T47D (cell line): ENCODE results near the gene EIF4G1.
"Not testable (repeated sequence)": the region's sequence is repeated elsewhere in the genome, so short reads cannot be mapped to it uniquely, and the experiment has no call there.

Source experiments
- DNase-seq, 2 experiments: peaks; one replicate each; pipeline versions ENCODE4 v3.0.0 to v3.0.0-alpha.2; 2011 to 2012; ENCODE audit warnings: low read depth in 1 of 2, low spot score in 1 of 2
- JUND ChIP-seq: IDR thresholded peaks from 2 replicates; pipeline ENCODE4 v1.6.1; 2012; ENCODE audit warnings: low read depth
- in situ Hi-C: cut with HindIII; loops from 2 replicates; pipeline ENCODE4 v1.10.0; 2016; ENCODE audit warnings: low sequenced_read_pairs, low pct_unique_long_range_greater_than_20kb

The EIF4G1 gene, protein sequence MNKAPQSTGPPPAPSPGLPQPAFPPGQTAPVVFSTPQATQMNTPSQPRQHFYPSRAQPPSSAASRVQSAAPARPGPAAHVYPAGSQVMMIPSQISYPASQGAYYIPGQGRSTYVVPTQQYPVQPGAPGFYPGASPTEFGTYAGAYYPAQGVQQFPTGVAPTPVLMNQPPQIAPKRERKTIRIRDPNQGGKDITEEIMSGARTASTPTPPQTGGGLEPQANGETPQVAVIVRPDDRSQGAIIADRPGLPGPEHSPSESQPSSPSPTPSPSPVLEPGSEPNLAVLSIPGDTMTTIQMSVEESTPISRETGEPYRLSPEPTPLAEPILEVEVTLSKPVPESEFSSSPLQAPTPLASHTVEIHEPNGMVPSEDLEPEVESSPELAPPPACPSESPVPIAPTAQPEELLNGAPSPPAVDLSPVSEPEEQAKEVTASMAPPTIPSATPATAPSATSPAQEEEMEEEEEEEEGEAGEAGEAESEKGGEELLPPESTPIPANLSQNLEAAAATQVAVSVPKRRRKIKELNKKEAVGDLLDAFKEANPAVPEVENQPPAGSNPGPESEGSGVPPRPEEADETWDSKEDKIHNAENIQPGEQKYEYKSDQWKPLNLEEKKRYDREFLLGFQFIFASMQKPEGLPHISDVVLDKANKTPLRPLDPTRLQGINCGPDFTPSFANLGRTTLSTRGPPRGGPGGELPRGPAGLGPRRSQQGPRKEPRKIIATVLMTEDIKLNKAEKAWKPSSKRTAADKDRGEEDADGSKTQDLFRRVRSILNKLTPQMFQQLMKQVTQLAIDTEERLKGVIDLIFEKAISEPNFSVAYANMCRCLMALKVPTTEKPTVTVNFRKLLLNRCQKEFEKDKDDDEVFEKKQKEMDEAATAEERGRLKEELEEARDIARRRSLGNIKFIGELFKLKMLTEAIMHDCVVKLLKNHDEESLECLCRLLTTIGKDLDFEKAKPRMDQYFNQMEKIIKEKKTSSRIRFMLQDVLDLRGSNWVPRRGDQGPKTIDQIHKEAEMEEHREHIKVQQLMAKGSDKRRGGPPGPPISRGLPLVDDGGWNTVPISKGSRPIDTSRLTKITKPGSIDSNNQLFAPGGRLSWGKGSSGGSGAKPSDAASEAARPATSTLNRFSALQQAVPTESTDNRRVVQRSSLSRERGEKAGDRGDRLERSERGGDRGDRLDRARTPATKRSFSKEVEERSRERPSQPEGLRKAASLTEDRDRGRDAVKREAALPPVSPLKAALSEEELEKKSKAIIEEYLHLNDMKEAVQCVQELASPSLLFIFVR (N-terminal part only)

DNA sequence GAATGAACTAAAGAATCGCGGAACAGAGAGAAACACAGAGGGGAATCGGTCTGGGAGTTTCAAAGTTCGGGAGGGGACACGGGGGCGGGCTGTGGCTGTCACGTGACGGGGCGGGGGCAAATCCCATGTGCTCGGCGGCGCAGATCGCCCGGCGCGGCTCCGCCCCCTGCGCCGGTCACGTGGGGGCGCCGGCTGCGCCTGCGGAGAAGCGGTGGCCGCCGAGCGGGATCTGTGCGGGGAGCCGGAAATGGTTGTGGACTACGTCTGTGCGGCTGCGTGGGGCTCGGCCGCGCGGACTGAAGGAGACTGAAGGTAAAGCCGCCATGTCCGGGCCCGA, at the start of gene EIF4G1:
TSS of gene EIF4G1 (plus strand) at position 244 of the 337 bp plus-strand sequence. CDS start 1,191 bp downstream, outside the sequence.
- TF ChIP-seq JUND = no peak
- in situ Hi-C loops = no loop called here
- peak; percentile 98 for DNase-seq

DNA sequence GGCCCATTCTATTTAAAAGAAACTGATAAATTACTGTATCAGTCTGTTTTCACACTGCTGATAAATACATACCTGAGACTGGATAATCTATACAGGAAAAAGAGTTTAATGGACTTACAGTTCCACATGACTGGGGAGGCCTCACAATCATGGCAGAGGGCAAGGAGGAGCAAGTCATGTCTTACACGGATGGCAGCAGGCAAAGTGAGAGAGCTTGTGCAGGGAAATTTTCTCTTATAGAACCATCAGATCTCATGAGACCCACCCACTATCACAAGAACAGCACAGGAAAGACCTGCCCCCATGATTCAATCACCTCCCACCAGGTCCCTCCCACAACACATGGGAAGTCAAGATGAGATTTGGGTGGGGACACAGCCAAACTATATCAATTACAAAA, 47.2 kb upstream of the EIF4G1 start:
- DNase-seq, in situ Hi-C loops: not testable (repeated sequence)

DNA sequence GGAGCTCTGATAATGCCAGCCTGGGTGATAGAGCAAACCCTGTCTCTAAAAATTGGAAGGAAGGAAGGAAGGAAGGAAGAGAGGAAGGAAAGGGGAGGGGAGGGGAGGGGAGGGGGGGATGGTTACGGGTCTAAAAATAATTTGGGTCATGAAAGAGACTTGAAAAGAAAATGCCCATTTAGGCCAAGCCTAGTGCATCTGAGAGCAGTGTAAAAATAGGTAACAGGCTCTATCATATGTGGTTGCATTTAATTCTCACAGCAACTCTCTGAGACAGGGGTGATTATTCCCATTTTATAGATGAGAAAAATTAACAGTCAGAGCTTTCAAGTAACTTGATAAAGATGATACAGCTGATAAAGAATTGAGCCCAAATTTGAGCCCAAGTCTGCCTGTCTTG, 42.1 kb upstream of the EIF4G1 start:
- no peak for TF ChIP-seq JUND
- no peak for DNase-seq
- in situ Hi-C loops = no loop called here

DNA sequence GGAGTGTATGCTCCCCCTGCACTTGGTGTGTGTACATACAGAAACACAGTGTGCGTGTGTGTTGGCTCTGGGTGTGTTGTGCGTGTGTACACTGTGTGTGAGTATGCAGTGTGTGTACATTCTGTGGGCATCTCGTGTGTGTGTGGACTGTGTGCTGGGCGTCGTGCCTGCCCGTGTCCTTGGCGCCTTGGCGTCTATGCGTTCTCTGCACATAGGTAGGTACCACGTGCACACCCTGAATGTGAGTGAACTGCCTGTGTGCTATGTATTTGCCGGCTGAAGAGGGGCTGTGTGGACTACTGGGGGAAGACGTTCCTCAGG, 39.1 kb upstream of the EIF4G1 start:
- in situ Hi-C loops = no loop called here
- DNase-seq = no peak
- no peak for TF ChIP-seq JUND

- in situ Hi-C loops = no loop called here
- no peak for TF ChIP-seq JUND
- no peak for DNase-seq
These were observed 38.2 kb upstream of the EIF4G1 start, which contains the start of gene ECE2 for GRCh38 chr3:184275961-184276910. TSS of gene ECE2 (plus strand) at chr3:184276022. CDS start at chr3:184276154, 132 bp downstream.

GRCh38 chr3:184277366-184277765, 37.0 kb upstream of the EIF4G1 start:
- no peak for DNase-seq
- in situ Hi-C loops = no loop called here
- TF ChIP-seq JUND = no peak

DNA sequence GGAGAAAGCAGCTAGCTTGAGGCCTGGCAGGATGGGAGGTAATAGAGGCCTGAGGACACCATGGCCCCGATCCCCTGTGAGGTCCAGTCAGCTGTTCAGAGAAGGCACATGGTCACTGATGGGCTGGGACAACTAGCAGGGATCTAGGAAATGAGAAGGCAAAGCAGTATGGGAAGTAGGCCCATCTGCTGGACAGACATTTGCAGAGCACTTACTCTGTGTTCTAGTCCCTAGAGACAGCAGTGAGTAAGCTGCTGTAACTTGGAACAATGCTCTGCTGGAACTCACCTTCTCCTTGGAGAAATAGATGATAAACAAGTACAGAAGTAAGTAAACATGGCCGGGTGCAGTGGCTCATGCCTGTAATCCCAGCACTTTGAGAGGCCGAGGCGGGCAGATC, 31.5 kb upstream of the EIF4G1 start:
- TF ChIP-seq JUND = no peak
- DNase-seq = peak; percentile 26 to 57
- in situ Hi-C loops = no loop called here

DNA sequence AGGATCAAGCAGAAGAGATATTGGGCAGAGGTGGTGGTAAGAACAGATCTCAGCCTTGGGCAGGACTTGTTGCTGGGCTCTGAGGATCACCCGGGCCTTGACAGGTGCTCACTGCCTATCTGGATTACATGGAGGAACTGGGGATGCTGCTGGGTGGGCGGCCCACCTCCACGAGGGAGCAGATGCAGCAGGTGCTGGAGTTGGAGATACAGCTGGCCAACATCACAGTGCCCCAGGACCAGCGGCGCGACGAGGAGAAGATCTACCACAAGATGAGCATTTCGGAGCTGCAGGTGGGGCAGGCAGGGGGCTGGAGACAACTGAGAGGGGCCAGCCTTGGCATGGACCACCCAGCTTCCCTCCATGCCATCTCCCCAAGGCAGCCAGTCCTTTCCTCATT, 30.7 kb upstream of the EIF4G1 start:
- in situ Hi-C loops = no loop called here
- TF ChIP-seq JUND = no peak
- DNase-seq = no peak

GRCh38 chr3:184284696-184285095, 29.7 kb upstream of the EIF4G1 start:
- in situ Hi-C loops = no loop called here
- peak; percentile 95 to 100 for DNase-seq
- no peak for TF ChIP-seq JUND

- peak; percentile 86 to 96 for DNase-seq
- in situ Hi-C loops = no loop called here
- TF ChIP-seq JUND = no peak
These were observed 24.9 kb upstream of the EIF4G1 start for GRCh38 chr3:184289426-184289938.

DNA sequence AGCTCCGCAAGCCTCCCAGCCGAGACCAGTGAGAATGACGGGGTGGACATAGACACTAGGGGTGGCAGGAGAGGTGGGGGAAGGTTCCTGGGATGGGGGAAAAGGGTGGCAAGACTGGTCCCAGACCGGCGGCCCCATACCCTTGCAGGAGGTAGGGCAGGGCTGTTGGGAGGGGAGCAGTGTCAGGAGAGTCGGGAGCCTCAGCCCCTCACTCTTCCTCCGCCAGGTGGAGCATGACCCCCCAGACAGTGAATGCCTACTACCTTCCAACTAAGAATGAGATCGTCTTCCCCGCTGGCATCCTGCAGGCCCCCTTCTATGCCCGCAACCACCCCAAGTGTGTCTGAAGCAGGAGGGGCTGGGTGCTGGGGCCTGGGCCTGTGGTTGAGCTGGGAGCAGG, 24.1 kb upstream of the EIF4G1 start:
- DNase-seq = peak in 1 of 2 experiments; percentile 1
- no peak for TF ChIP-seq JUND
- in situ Hi-C loops = no loop called here
